Osteoblast (primary cell): ENCODE data around the gene EGFL8. TPM values are rescaled to one million over a fixed set of nuclear protein-coding genes. Genes with fewer than 3 reads are reported as not detected.
A peak's percentile ranks its signal among the peaks of the same experiment; 100 is the strongest.

ENCODE experiments used
- DNase-seq: peaks from one replicate; pipeline ENCODE4 v3.0.0; 2011; ENCODE audit warnings: low spot score, mixed read lengths; ENCODE audit not compliant: insufficient read length; ENCODE audit errors: missing footprints
- H2AFZ ChIP-seq: 2 replicates; pipeline ENCODE4 v1.6.0; 2011; ENCODE audit warnings: mild to moderate bottlenecking, low read length
- H3K27ac ChIP-seq: 2 replicates; pipeline ENCODE4 v1.5.1; 2011; ENCODE audit warnings: mild to moderate bottlenecking, low read depth, low read length, moderate library complexity
- H3K27me3 ChIP-seq: 2 replicates; pipeline ENCODE4 v1.6.0; 2012; ENCODE audit warnings: mild to moderate bottlenecking, control low read depth, inconsistent platforms, low read length, moderate library complexity; ENCODE audit not compliant: insufficient read depth
- H3K36me3 ChIP-seq: 2 replicates; pipeline ENCODE4 v1.5.1; 2011; ENCODE audit warnings: mild to moderate bottlenecking, low read length, control low read depth, moderate library complexity; ENCODE audit not compliant: insufficient read depth
- H3K4me1 ChIP-seq: 2 replicates; pipeline ENCODE4 v1.5.1; 2011; ENCODE audit warnings: mild to moderate bottlenecking, low read length, control low read depth, moderate library complexity; ENCODE audit not compliant: insufficient read depth
- H3K4me2 ChIP-seq: 2 replicates; pipeline ENCODE4 v1.6.0; 2011; ENCODE audit warnings: mild to moderate bottlenecking, low read length; ENCODE audit not compliant: insufficient read depth
- H3K4me3 ChIP-seq: fragments of 200-600 bp; sonication (generic); 3 replicates; pipeline ENCODE4 v1.5.1; 2012; ENCODE audit warnings: mild to moderate bottlenecking, low read length, inconsistent platforms; ENCODE audit not compliant: insufficient read depth
- H3K79me2 ChIP-seq: 2 replicates; pipeline ENCODE4 v1.6.0; 2012; ENCODE audit warnings: mild to moderate bottlenecking, low read length, control low read depth, inconsistent platforms; ENCODE audit not compliant: insufficient read depth
- H3K9me3 ChIP-seq: 2 replicates; pipeline ENCODE4 v1.5.1; 2011; ENCODE audit warnings: low read depth, low read length, control low read depth
- H4K20me1 ChIP-seq: 2 replicates; pipeline ENCODE4 v1.6.0; 2012; ENCODE audit warnings: mild to moderate bottlenecking, low read length, control low read depth; ENCODE audit not compliant: insufficient read depth
- total RNA-seq: library from RNA; depleted of rRNA; stranded (reverse); fragments of >200 nt; gene quantifications from 2 replicates; pipeline ENCODE4 v1.2.3, GENCODE V29; 2012
- TF ChIP-seq, protein P1 (sequence below): IDR thresholded peaks from 2 replicates; pipeline ENCODE4 v1.5.1; 2011; ENCODE audit warnings: mild to moderate bottlenecking, low read depth, low read length, moderate library complexity; ENCODE audit errors: extremely low read depth

EGFL8 gene
- total RNA-seq, 1 donor: 0.36 TPM

- Histone ChIP-seq H3K27ac (no peak overlapping the region), H3K9me3 (no peaks in the 10 kb centered on the region), H3K36me3 (peaks cover 36% of the 10 kb centered on the region), H3K4me2 (no peak overlapping the region), H2AFZ (no peak overlapping the region), H3K79me2 (peaks cover 21% of the 10 kb centered on the region), H3K4me1 (peaks cover 6% of the 10 kb centered on the region), H4K20me1 (peaks cover 2% of the 10 kb centered on the region), H3K4me3 (no peak overlapping the region), H3K27me3 (no peaks in the 10 kb centered on the region)
- TF ChIP-seq, protein P1, sequence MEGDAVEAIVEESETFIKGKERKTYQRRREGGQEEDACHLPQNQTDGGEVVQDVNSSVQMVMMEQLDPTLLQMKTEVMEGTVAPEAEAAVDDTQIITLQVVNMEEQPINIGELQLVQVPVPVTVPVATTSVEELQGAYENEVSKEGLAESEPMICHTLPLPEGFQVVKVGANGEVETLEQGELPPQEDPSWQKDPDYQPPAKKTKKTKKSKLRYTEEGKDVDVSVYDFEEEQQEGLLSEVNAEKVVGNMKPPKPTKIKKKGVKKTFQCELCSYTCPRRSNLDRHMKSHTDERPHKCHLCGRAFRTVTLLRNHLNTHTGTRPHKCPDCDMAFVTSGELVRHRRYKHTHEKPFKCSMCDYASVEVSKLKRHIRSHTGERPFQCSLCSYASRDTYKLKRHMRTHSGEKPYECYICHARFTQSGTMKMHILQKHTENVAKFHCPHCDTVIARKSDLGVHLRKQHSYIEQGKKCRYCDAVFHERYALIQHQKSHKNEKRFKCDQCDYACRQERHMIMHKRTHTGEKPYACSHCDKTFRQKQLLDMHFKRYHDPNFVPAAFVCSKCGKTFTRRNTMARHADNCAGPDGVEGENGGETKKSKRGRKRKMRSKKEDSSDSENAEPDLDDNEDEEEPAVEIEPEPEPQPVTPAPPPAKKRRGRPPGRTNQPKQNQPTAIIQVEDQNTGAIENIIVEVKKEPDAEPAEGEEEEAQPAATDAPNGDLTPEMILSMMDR: no peak
- DNase-seq: peak; percentile 88
These were observed 4.6 kb downstream of the EGFL8 start for GRCh38 chr6:32168807-32169591.

GRCh38 chr6:32170294-32170693 lies 5.9 kb downstream of the EGFL8 start:
- Histone ChIP-seq H4K20me1 (peaks cover 2% of the 10 kb centered on the region), H3K4me1 (peaks cover 15% of the 10 kb centered on the region), H3K27ac (no peak overlapping the region), H3K79me2 (peaks cover 34% of the 10 kb centered on the region), H2AFZ (no peak overlapping the region), H3K27me3 (no peaks in the 10 kb centered on the region), H3K9me3 (no peaks in the 10 kb centered on the region), H3K4me3 (no peak overlapping the region), H3K4me2 (no peak overlapping the region), H3K36me3 (peaks cover 36% of the 10 kb centered on the region)
- TF ChIP-seq, protein P1: no peak
- DNase-seq: peak; percentile 77

DNA sequence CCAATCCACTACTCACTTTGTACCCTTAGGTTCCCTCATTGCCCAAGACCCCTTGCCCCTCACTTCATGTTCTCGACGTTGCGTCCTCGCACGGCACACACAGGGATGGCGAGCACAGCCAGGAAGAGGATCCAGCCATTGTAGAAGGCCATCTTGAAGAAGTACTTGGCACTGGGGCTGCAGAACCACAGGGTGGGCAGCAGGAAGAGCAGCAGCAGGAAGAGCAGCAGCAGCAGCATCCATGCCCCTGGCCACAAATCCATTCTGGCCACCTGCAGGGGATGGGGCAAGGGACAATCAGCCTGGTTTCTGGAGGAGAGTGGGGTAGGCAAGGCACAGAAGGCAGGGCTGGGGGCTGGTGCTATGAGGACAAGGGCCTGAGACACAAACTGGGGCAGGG lies 6.8 kb downstream of the EGFL8 start:
- peaks cover 18% of the 10 kb centered on the region for H3K4me1 ChIP-seq
- H3K27ac ChIP-seq: no peak overlapping the region
- no peak overlapping the region for H3K4me2 ChIP-seq
- no peaks in the 10 kb centered on the region for H3K9me3 ChIP-seq
- H3K36me3 ChIP-seq: peaks cover 30% of the 10 kb centered on the region
- H3K4me3 ChIP-seq: no peak overlapping the region
- DNase-seq: no peak
- H4K20me1 ChIP-seq: peaks cover 2% of the 10 kb centered on the region
- H3K79me2 ChIP-seq: peaks cover 40% of the 10 kb centered on the region
- TF ChIP-seq, protein P1: no peak
- H3K27me3 ChIP-seq: no peaks in the 10 kb centered on the region
- H2AFZ ChIP-seq: no peak overlapping the region

DNA sequence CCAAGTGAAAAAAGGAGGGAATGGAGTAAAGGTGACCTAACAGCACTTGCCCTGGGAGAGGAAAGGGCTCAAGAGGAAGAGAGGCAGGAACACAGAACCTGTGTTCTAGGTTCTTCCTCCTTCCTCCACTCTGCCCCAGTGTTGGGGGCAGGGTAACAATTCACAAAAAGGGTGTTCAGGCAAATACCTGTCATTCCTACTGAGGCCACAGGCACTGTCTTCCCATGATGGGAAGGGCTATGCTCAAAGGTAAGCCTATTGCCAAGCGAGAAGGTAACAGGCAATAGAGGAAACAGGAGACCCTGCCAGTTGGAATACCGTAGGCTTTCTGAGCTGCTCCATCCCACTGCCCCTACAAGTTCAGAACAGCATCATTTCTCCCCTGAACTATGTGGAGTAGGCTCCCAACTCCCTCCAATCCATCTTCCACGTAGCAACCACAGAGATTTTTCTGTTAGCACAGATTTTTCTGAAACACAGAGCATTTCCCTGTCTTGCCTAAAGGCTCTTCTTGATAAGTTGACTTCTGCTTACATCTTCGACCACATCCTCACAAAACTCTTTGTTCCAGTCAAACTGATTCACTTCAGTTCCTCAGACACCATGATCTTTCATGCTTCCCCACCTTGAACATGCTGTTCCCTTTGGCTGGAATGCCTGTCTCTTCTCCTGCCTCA lies 8.8 kb downstream of the EGFL8 start:
- Histone ChIP-seq H3K4me3 (no peak overlapping the region), H3K79me2 (peaks cover 40% of the 10 kb centered on the region), H3K4me1 (peaks cover 32% of the 10 kb centered on the region), H3K36me3 (peaks cover 22% of the 10 kb centered on the region), H4K20me1 (peaks cover 2% of the 10 kb centered on the region), H3K27me3 (no peaks in the 10 kb centered on the region), H2AFZ (no peak overlapping the region), H3K4me2 (no peak overlapping the region), H3K9me3 (no peaks in the 10 kb centered on the region), H3K27ac (no peak overlapping the region)
- TF ChIP-seq, protein P1: no peak
- peak; percentile 54 for DNase-seq
